Neural crest cell (in vitro differentiated cells): ENCODE data around the gene TADA2B. TPM values are rescaled to one million over a fixed set of nuclear protein-coding genes. Genes with fewer than 3 reads are reported as not detected.

Source experiments
- DNase-seq: peaks from one replicate; pipeline ENCODE4 v3.0.0; 2021; ENCODE audit warnings: low read depth, mixed read lengths, low spot score
- H3K27ac Mint-ChIP-seq: one replicate; pipeline ENCODE4 v1.8.0; 2021; ENCODE audit warnings: mild to moderate bottlenecking, mixed read lengths; ENCODE audit not compliant: unreplicated experiment
- H3K27me3 Mint-ChIP-seq: 2 replicates; pipeline ENCODE4 v1.8.0; 2021; ENCODE audit warnings: low read depth, mild to moderate bottlenecking, mixed read lengths
- H3K36me3 Mint-ChIP-seq: 2 replicates; pipeline ENCODE4 v1.8.0; 2021; ENCODE audit warnings: low read depth, mild to moderate bottlenecking, mixed read lengths
- H3K4me1 Mint-ChIP-seq: 2 replicates; pipeline ENCODE4 v1.8.0; 2021; ENCODE audit warnings: mixed read lengths
- H3K4me3 Mint-ChIP-seq: one replicate; pipeline ENCODE4 v1.8.0; 2021; ENCODE audit warnings: mild to moderate bottlenecking, mixed read lengths
- H3K9me3 Mint-ChIP-seq: 2 replicates; pipeline ENCODE4 v1.8.0; 2021; ENCODE audit warnings: mixed read lengths
- CTCF ChIP-seq: fragments of 200-600 bp; sonication (generic); conservative IDR thresholded peaks from 2 replicates; pipeline ENCODE4 v1.5.0; 2021; ENCODE audit warnings: antibody characterized with exemption, mild to moderate bottlenecking
- total RNA-seq: library from RNA; stranded (reverse); gene quantifications from 2 replicates; pipeline ENCODE4 v1.2.1, GENCODE V29; 2021

TADA2B gene
- total RNA-seq, 1 donor from 2014 or later = 19.2 TPM

- no peak overlapping the region for H3K27ac Mint-ChIP-seq
- H3K27me3 Mint-ChIP-seq = no peaks in the 10 kb centered on the region
- peaks cover 6% of the 10 kb centered on the region for H3K36me3 Mint-ChIP-seq
- no peak for TF ChIP-seq CTCF
- H3K9me3 Mint-ChIP-seq = no peaks in the 10 kb centered on the region
- H3K4me3 Mint-ChIP-seq = no peak overlapping the region
- no peak for DNase-seq
- H3K4me1 Mint-ChIP-seq = peaks cover 9% of the 10 kb centered on the region
These were observed 36.8 kb upstream of the TADA2B start for GRCh38 chr4:7006411-7006810.

GRCh38 chr4:7007142-7007907, 35.8 kb upstream of the TADA2B start:
- no peak for TF ChIP-seq CTCF
- Mint-ChIP-seq H3K9me3 (no peaks in the 10 kb centered on the region), H3K36me3 (peaks cover 6% of the 10 kb centered on the region), H3K27me3 (no peaks in the 10 kb centered on the region), H3K4me3 (no peak overlapping the region), H3K4me1 (peaks cover 9% of the 10 kb centered on the region), H3K27ac (no peak overlapping the region)
- no peak for DNase-seq

- Mint-ChIP-seq H3K4me3 (no peak overlapping the region), H3K27me3 (no peaks in the 10 kb centered on the region), H3K4me1 (peaks cover 9% of the 10 kb centered on the region), H3K36me3 (peaks cover 6% of the 10 kb centered on the region), H3K27ac (no peak overlapping the region), H3K9me3 (no peaks in the 10 kb centered on the region)
- no peak for DNase-seq
- TF ChIP-seq CTCF = no peak
These were observed 35.2 kb upstream of the TADA2B start for GRCh38 chr4:7007944-7008343.

- no peak for DNase-seq
- H3K27ac Mint-ChIP-seq = no peak overlapping the region
- H3K4me1 Mint-ChIP-seq = peaks cover 2% of the 10 kb centered on the region
- no peaks in the 10 kb centered on the region for H3K27me3 Mint-ChIP-seq
- H3K9me3 Mint-ChIP-seq = no peaks in the 10 kb centered on the region
- no peak for TF ChIP-seq CTCF
- peaks cover 12% of the 10 kb centered on the region for H3K36me3 Mint-ChIP-seq
- no peak overlapping the region for H3K4me3 Mint-ChIP-seq
These were observed 33.6 kb upstream of the TADA2B start for GRCh38 chr4:7009564-7009963.

- Mint-ChIP-seq H3K9me3 (no peaks in the 10 kb centered on the region), H3K36me3 (peaks cover 18% of the 10 kb centered on the region), H3K4me1 (no peaks in the 10 kb centered on the region), H3K27me3 (no peaks in the 10 kb centered on the region), H3K4me3 (no peak overlapping the region), H3K27ac (no peak overlapping the region)
- no peak for DNase-seq
- no peak for TF ChIP-seq CTCF
These were observed 30.0 kb upstream of the TADA2B start for GRCh38 chr4:7013175-7013574.
